Calu3 (cell line): ENCODE data around the gene PEX11A. TPM values are rescaled to one million over a fixed set of nuclear protein-coding genes. Genes with fewer than 3 reads are reported as not detected.
A peak's percentile ranks its signal among the peaks of the same experiment; 100 is the strongest.
"Not testable (repeated sequence)": the region's sequence is repeated elsewhere in the genome, so short reads cannot be mapped to it uniquely, and the experiment has no call there.

ENCODE experiments used
- BruUV-seq: library from RNA; stranded (reverse); fragments of 400-500 nt; replicated peaks from 2 replicates; lab custom pipeline; 2021; lab: Mats Ljungman, UMichigan
- CTCF ChIA-PET: fragments of 300-600 bp; sonication (Branson Sonifier 250); formaldehyde crosslinking; loops from one replicate; lab custom pipeline; 2022; ENCODE audit warnings: antibody characterized with exemption; lab: Charles Lee
- DNase-seq: peaks from one replicate; pipeline ENCODE4 v3.0.0; 2022
- H3K27ac Mint-ChIP-seq: one replicate; pipeline ENCODE4 v1.8.0; 2022; ENCODE audit warnings: mixed read lengths; ENCODE audit not compliant: unreplicated experiment
- H3K27me3 Mint-ChIP-seq: one replicate; pipeline ENCODE4 v1.8.0; 2022; ENCODE audit warnings: mixed read lengths; ENCODE audit not compliant: unreplicated experiment
- H3K36me3 Mint-ChIP-seq: one replicate; pipeline ENCODE4 v1.8.0; 2022; ENCODE audit warnings: mild to moderate bottlenecking, moderate library complexity, mixed read lengths; ENCODE audit not compliant: insufficient read depth, unreplicated experiment
- H3K4me1 Mint-ChIP-seq: one replicate; pipeline ENCODE4 v1.8.0; 2022; ENCODE audit warnings: mild to moderate bottlenecking, low read depth, mixed read lengths; ENCODE audit not compliant: unreplicated experiment
- H3K4me3 Mint-ChIP-seq: one replicate; pipeline ENCODE4 v1.8.0; 2022; ENCODE audit warnings: mild to moderate bottlenecking, low read depth, moderate library complexity, mixed read lengths; ENCODE audit not compliant: unreplicated experiment
- H3K9me3 Mint-ChIP-seq: one replicate; pipeline ENCODE4 v1.8.0; 2022; ENCODE audit warnings: low read depth, mixed read lengths; ENCODE audit not compliant: unreplicated experiment
- intact Hi-C: fragments of 100-400 bp; cut with micrococcal nuclease; formaldehyde crosslinking; loops from one replicate; pipeline ENCODE4 v1.10.0; 2022; ENCODE audit not compliant: unreplicated experiment
- total RNA-seq: library from RNA; stranded (reverse); gene quantifications from 2 replicates; pipeline ENCODE4 v1.2.3, GENCODE V29; 2022
- TF ChIP-seq, protein P1 (sequence below): fragments of 200-600 bp; IDR thresholded peaks from one replicate; pipeline ENCODE4 v1.8.0; 2022; ENCODE audit warnings: antibody characterized with exemption; ENCODE audit not compliant: unreplicated experiment

The PEX11A gene
- total RNA-seq, 1 experiment from 2014 or later: 8.0 TPM

DNA sequence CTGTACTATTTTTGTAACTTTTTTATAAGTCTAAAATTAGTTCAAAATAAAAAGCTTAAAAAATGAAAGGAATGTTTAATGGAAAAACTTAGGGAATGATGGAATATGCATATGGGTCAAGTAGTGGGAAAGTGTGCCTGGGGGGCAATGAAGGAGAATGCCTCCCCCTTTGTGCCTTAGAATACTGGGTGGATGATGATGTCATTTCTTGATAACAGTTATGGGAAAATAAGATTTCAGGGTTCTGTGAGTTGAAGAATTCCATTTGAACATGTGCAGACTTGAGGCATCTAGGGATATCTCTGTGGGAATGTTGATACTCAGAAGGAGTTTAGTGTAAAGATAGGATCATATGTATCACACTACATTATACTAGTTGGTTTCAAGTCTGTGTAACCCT is 13.9 kb upstream of the PEX11A start:
- intact Hi-C loops: no loop called here
- Mint-ChIP-seq H3K9me3 (no peaks in the 10 kb centered on the region), H3K4me3 (no peak overlapping the region), H3K27ac (no peak overlapping the region), H3K36me3 (no peaks in the 10 kb centered on the region), H3K27me3 (peaks cover 52% of the 10 kb centered on the region), H3K4me1 (no peaks in the 10 kb centered on the region)
- TF ChIP-seq, protein P1, sequence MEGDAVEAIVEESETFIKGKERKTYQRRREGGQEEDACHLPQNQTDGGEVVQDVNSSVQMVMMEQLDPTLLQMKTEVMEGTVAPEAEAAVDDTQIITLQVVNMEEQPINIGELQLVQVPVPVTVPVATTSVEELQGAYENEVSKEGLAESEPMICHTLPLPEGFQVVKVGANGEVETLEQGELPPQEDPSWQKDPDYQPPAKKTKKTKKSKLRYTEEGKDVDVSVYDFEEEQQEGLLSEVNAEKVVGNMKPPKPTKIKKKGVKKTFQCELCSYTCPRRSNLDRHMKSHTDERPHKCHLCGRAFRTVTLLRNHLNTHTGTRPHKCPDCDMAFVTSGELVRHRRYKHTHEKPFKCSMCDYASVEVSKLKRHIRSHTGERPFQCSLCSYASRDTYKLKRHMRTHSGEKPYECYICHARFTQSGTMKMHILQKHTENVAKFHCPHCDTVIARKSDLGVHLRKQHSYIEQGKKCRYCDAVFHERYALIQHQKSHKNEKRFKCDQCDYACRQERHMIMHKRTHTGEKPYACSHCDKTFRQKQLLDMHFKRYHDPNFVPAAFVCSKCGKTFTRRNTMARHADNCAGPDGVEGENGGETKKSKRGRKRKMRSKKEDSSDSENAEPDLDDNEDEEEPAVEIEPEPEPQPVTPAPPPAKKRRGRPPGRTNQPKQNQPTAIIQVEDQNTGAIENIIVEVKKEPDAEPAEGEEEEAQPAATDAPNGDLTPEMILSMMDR: no peak
- DNase-seq: no peak
- no TSS peak for BruUV-seq
- CTCF ChIA-PET: no interaction called here

DNA sequence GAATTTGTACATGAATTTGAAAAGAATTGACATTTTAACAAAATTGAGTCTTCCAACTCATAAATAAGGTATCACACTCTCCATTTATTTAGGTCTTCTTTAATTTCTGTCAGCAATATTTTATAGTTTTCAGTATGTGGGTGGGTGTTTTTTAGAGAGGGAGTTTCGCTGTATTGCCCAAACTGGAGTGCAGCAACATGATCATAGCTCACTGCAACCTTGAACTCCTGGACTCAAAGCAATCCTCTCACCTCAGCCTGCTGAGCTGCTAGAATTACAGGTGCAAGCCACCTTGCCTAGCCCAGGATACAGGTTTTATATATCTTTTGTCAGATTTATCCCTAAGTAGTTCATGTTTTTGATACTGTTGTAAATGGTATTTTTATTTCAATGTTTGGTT is 4.6 kb upstream of the PEX11A start:
- Mint-ChIP-seq H3K27ac (no peak overlapping the region), H3K36me3 (peaks cover 9% of the 10 kb centered on the region), H3K27me3 (peaks cover 24% of the 10 kb centered on the region), H3K9me3 (no peaks in the 10 kb centered on the region), H3K4me1 (no peaks in the 10 kb centered on the region), H3K4me3 (no peak overlapping the region)
- no TSS peak for BruUV-seq
- TF ChIP-seq, protein P1: no peak
- CTCF ChIA-PET: no interaction called here
- DNase-seq: no peak
- intact Hi-C loops: loop anchor here (10.0 kb wide), 1 partner anchor 1800 kb away; no protein-coding TSS in a partner anchor

DNA sequence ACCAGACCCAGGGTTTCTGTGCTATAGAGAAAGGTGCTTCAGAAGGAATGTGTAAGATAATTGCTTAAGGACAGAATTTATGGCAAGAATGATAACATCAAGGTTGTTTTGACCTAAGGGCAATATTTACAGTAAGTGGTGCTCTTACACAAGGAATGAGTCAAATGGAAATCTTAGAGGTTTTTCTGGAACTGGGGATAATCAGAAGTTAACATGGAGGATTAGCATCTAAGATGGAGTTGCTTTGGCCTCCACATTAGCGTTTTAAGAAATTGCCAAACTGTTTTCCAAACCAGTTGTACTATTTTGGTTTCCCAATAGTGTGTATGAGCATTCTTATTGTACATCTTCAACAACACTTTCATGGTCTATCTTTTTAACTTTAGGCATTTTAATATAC is 3.1 kb upstream of the PEX11A start:
- Mint-ChIP-seq H3K36me3 (peaks cover 18% of the 10 kb centered on the region), H3K9me3 (no peaks in the 10 kb centered on the region), H3K4me1 (no peaks in the 10 kb centered on the region), H3K27me3 (peaks cover 24% of the 10 kb centered on the region), H3K4me3 (no peak overlapping the region), H3K27ac (no peak overlapping the region)
- TF ChIP-seq, protein P1: no peak
- intact Hi-C loops: loop anchor here (10.0 kb wide), 1 partner anchor 1799 kb away; no protein-coding TSS in a partner anchor
- DNase-seq: no peak
- BruUV-seq: no TSS peak
- CTCF ChIA-PET: no interaction called here

DNA sequence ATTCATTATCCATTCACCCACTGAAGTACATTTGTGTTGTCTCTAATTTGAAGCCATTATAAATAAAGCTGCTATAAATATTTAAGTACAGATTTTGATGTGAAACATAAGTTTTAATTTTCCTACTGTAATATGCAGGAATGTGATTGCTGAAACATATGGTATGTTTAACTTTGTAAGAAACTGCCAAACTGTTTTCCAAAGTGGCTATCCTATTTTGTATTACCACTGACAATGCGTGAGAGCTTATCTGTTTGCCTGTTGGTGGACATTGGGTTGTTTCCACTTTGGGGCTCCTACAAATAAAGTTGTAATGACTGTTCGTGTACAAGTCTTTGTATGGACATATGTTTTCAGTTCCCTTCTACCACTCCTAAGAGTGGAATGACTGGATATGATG is 2.5 kb upstream of the PEX11A start:
- H3K27ac Mint-ChIP-seq: no peak overlapping the region
- H3K4me1 Mint-ChIP-seq: no peaks in the 10 kb centered on the region
- H3K9me3 Mint-ChIP-seq: no peaks in the 10 kb centered on the region
- CTCF ChIA-PET: no interaction called here
- intact Hi-C loops: loop anchor here (10.0 kb wide), 1 partner anchor 1798 kb away; no protein-coding TSS in a partner anchor
- DNase-seq: no peak
- H3K36me3 Mint-ChIP-seq: peaks cover 18% of the 10 kb centered on the region
- TF ChIP-seq, protein P1: no peak
- H3K27me3 Mint-ChIP-seq: peaks cover 24% of the 10 kb centered on the region
- BruUV-seq: no TSS peak
- no peak overlapping the region for H3K4me3 Mint-ChIP-seq

DNA sequence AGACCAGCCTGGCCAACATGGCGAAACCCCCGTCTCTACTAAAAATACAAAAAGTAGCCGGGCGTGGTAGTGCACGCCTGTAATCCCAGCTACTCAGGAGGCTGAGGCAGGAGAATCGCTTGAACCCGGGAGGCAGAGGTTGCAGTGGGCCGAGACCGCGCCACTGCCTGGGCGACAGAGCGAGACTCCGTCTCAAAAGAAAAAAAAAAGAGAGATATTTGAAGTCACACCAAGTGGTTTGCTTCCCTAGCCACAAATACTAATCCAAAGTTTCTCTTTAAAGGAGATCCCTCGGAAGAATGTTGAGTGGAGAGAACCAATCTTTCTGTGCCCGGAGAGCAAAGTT is 651 bp downstream of the PEX11A start:
- not testable (repeated sequence) for BruUV-seq, H3K4me1 Mint-ChIP-seq, H3K27me3 Mint-ChIP-seq, DNase-seq, H3K9me3 Mint-ChIP-seq
- H3K27ac Mint-ChIP-seq: peak overlapping the region; percentile 88
- peaks cover 18% of the 10 kb centered on the region for H3K36me3 Mint-ChIP-seq
- H3K4me3 Mint-ChIP-seq: peak overlapping the region; percentile 96
- CTCF ChIA-PET: interaction anchor here (0.7 kb wide), 1 partner anchor 154 kb away, joined by 4 read pairs; no protein-coding TSS in a partner anchor
- intact Hi-C loops: loop anchor here (10.0 kb wide), 1 partner anchor 1795 kb away; no protein-coding TSS in a partner anchor
